WTC11 (cell line): ENCODE measurements around the gene TMEM221. TPM values are rescaled to one million over a fixed set of nuclear protein-coding genes. Genes with fewer than 3 reads are reported as not detected.
A peak's percentile ranks its signal among the peaks of the same experiment; 100 is the strongest.

Experiments used
- ATAC-seq: fragments of 200-7000 bp; cut with Tn5 transposase; 2 replicates; pipeline ENCODE4 v1.10.0; 2021; ENCODE audit warnings: mild to moderate bottlenecking, moderate library complexity
- Bru-seq: library from RNA; stranded (reverse); fragments of 400-500 nt; gene quantifications from one replicate; lab custom pipeline; 2021; lab: Mats Ljungman, UMichigan
- CTCF ChIA-PET: fragments of 300-600 bp; sonication (Branson Sonifier 250); formaldehyde crosslinking; loops from one replicate; lab custom pipeline; 2021; ENCODE audit warnings: antibody characterized with exemption; lab: Charles Lee
- POLR2A ChIA-PET: fragments of 350-600 bp; sonication (Branson Sonifier 250); formaldehyde crosslinking; loops from one replicate; lab custom pipeline; 2021; ENCODE audit warnings: antibody characterized with exemption; lab: Charles Lee
- DNase-seq: peaks from one replicate; pipeline ENCODE4 v3.0.0; 2021; ENCODE audit warnings: low spot score
- H3K27ac Mint-ChIP-seq: 2 replicates; pipeline ENCODE4 v1.8.0; 2021; ENCODE audit warnings: mixed read lengths
- H3K27me3 Mint-ChIP-seq: 2 replicates; pipeline ENCODE4 v1.8.0; 2021; ENCODE audit warnings: low read depth, mild to moderate bottlenecking, moderate library complexity, mixed read lengths
- H3K36me3 Mint-ChIP-seq: 2 replicates; pipeline ENCODE4 v1.8.0; 2021; ENCODE audit warnings: mixed read lengths
- H3K4me1 Mint-ChIP-seq: 2 replicates; pipeline ENCODE4 v1.8.0; 2022; ENCODE audit warnings: mixed read lengths
- H3K4me3 Mint-ChIP-seq: 2 replicates; pipeline ENCODE4 v1.8.0; 2021; ENCODE audit warnings: mild to moderate bottlenecking, moderate library complexity, mixed read lengths
- H3K9me3 Mint-ChIP-seq: 2 replicates; pipeline ENCODE4 v1.8.0; 2021; ENCODE audit warnings: mixed read lengths
- ATF1 ChIP-seq: sonication (generic); formaldehyde crosslinking; IDR thresholded peaks from 2 replicates; pipeline ENCODE4 v1.8.1; 2023; ENCODE audit warnings: mild to moderate bottlenecking, moderate library complexity, missing genetic modification reagents
- CREB1 ChIP-seq: sonication (generic); formaldehyde crosslinking; IDR thresholded peaks from 2 replicates; pipeline ENCODE4 v1.8.0; 2023; ENCODE audit warnings: mild to moderate bottlenecking, missing genetic modification reagents
- CTCF ChIP-seq: fragments of 200-600 bp; IDR thresholded peaks from 2 replicates; pipeline ENCODE4 v1.8.0; 2022; ENCODE audit warnings: antibody characterized with exemption
- E2F1 ChIP-seq: sonication (generic); formaldehyde crosslinking; IDR thresholded peaks from 2 replicates; pipeline ENCODE4 v1.8.0; 2022; ENCODE audit warnings: mild to moderate bottlenecking, missing genetic modification reagents
- E2F5 ChIP-seq: sonication (generic); formaldehyde crosslinking; IDR thresholded peaks from 2 replicates; pipeline ENCODE4 v1.8.1; 2022; ENCODE audit warnings: mild to moderate bottlenecking, moderate library complexity, missing genetic modification reagents
- ESRRA ChIP-seq: sonication (generic); formaldehyde crosslinking; IDR thresholded peaks from 2 replicates; pipeline ENCODE4 v1.8.1; 2022; ENCODE audit warnings: mild to moderate bottlenecking, missing genetic modification reagents, borderline replicate concordance
- HMGXB4 ChIP-seq: sonication (generic); formaldehyde crosslinking; IDR thresholded peaks from 2 replicates; pipeline ENCODE4 v1.8.1; 2023; ENCODE audit warnings: mild to moderate bottlenecking, moderate library complexity, missing genetic modification reagents
- JUN ChIP-seq: sonication (generic); formaldehyde crosslinking; IDR thresholded peaks from 2 replicates; pipeline ENCODE4 v1.8.0; 2023; ENCODE audit warnings: mild to moderate bottlenecking, missing genetic modification reagents
- MAX ChIP-seq: sonication (generic); formaldehyde crosslinking; IDR thresholded peaks from 2 replicates; pipeline ENCODE4 v1.8.0; 2022; ENCODE audit warnings: mild to moderate bottlenecking, missing genetic modification reagents
- MYBL2 ChIP-seq: sonication (generic); formaldehyde crosslinking; IDR thresholded peaks from 2 replicates; pipeline ENCODE4 v1.8.1; 2023; ENCODE audit warnings: mild to moderate bottlenecking, moderate library complexity, missing genetic modification reagents
- NR2C2 ChIP-seq: sonication (generic); formaldehyde crosslinking; IDR thresholded peaks from 2 replicates; pipeline ENCODE4 v1.8.0; 2022; ENCODE audit warnings: mild to moderate bottlenecking, missing genetic modification reagents
- NR3C1 ChIP-seq: sonication (generic); formaldehyde crosslinking; conservative IDR thresholded peaks from 2 replicates; pipeline ENCODE4 v1.8.1; 2023; ENCODE audit warnings: low read depth, mild to moderate bottlenecking, missing genetic modification reagents
- PRDM15 ChIP-seq: sonication (generic); formaldehyde crosslinking; IDR thresholded peaks from 2 replicates; pipeline ENCODE4 v1.8.0; 2022; ENCODE audit warnings: missing genetic modification reagents
- SOX15 ChIP-seq: fragments of 250-450 bp; sonication (Bioruptor Pico); IDR thresholded peaks from 2 replicates; pipeline ENCODE4 v1.9.0; 2021; ENCODE audit warnings: mild to moderate bottlenecking
- STAT6 ChIP-seq: sonication (generic); formaldehyde crosslinking; conservative IDR thresholded peaks from 2 replicates; pipeline ENCODE4 v1.8.1; 2023; ENCODE audit warnings: mild to moderate bottlenecking, low read depth, missing genetic modification reagents, moderate library complexity
- ZMAT4 ChIP-seq: fragments of 250-450 bp; sonication (Bioruptor Pico); IDR thresholded peaks from 2 replicates; pipeline ENCODE4 v1.9.0; 2021; ENCODE audit warnings: mild to moderate bottlenecking
- ZNF138 ChIP-seq: sonication (generic); formaldehyde crosslinking; conservative IDR thresholded peaks from 2 replicates; pipeline ENCODE4 v1.8.1; 2022; ENCODE audit warnings: mild to moderate bottlenecking, moderate library complexity, missing genetic modification reagents
- ZNF219 ChIP-seq: sonication (generic); formaldehyde crosslinking; IDR thresholded peaks from 2 replicates; pipeline ENCODE4 v1.8.0; 2023; ENCODE audit warnings: missing genetic modification reagents, mild to moderate bottlenecking, borderline replicate concordance
- ZNF396 ChIP-seq: fragments of 250-450 bp; sonication (Bioruptor Pico); IDR thresholded peaks from 2 replicates; pipeline ENCODE4 v1.8.0; 2021; ENCODE audit warnings: mild to moderate bottlenecking, moderate library complexity, borderline replicate concordance
- ZNF512 ChIP-seq: sonication (generic); formaldehyde crosslinking; IDR thresholded peaks from 2 replicates; pipeline ENCODE4 v1.8.1; 2022; ENCODE audit warnings: missing genetic modification reagents, borderline replicate concordance
- ZNF671 ChIP-seq: fragments of 250-450 bp; sonication (Bioruptor Pico); IDR thresholded peaks from 2 replicates; pipeline ENCODE4 v1.8.0; 2021; ENCODE audit warnings: mild to moderate bottlenecking
- long read RNA-seq, 3 experiments: library from RNA in 1 of 3; library from capped mRNA in 1 of 3; library from polyadenylated mRNA in 1 of 3; unstranded in 2 of 3; stranded (forward) in 1 of 3; transcript quantifications; one replicate each; pipeline ENCODE4 v2.0.0, GENCODE V29; 2021
- total RNA-seq: library from RNA; stranded (reverse); gene quantifications from 3 replicates; pipeline ENCODE4 v1.2.3, GENCODE V29; 2021

TMEM221 gene
- total RNA-seq (1.2 to 2.9 TPM (median 2.3 TPM) in 3 replicates), Bru-seq, nascent RNA (not detected)
- long read RNA-seq, experiment 1, partial matches to known transcripts = 1 of 10 reads
- long read RNA-seq, experiment 1, other reads (novel, unspliced or antisense) = 4 of 10 reads
- long read RNA-seq, experiment 2, partial matches to known transcripts = 0 of 3 reads
- long read RNA-seq, experiment 2, other reads (novel, unspliced or antisense) = 3 of 3 reads
- long read RNA-seq, experiment 3 = 0 reads

- ChIA-PET POLR2A (no interaction called here), CTCF (interaction anchor here (0.6 to 2.2 kb wide), 19 partner anchors 10 to 543 kb away, joined by 3 to 14 read pairs (median 5); partner anchors contain the start of genes MVB12A and SLC27A1)
- Mint-ChIP-seq H3K27me3 (peaks cover 22% of the 10 kb centered on the region), H3K4me1 (peaks cover 3% of the 10 kb centered on the region), H3K36me3 (no peaks in the 10 kb centered on the region), H3K27ac (no peak within 1 kb of the TSS), H3K9me3 (peaks cover 6% of the 10 kb centered on the region), H3K4me3 (peak within 1 kb of the TSS; percentile 70)
- peak; percentile 75 for ATAC-seq
- peak; percentile 78 for DNase-seq
- TF ChIP-seq ZNF512 (CRISPR knock-in tag) (no peak), JUN (CRISPR knock-in tag) (no peak), PRDM15 (CRISPR knock-in tag) (no peak), NR3C1 (CRISPR knock-in tag) (no peak), MYBL2 (no peak), ZNF219 (no peak), E2F1 (CRISPR knock-in tag) (no peak), ESRRA (CRISPR knock-in tag) (no peak), NR2C2 (CRISPR knock-in tag) (peak; percentile 71; the same call in 1 of the 2 replicates), E2F5 (CRISPR knock-in tag) (no peak), ZMAT4 (CRISPR knock-in tag) (no peak), ZNF396 (CRISPR knock-in tag) (no peak), ZNF138 (CRISPR knock-in tag) (no peak), STAT6 (CRISPR knock-in tag) (no peak), CREB1 (CRISPR knock-in tag) (no peak), ZNF671 (CRISPR knock-in tag) (no peak), SOX15 (CRISPR knock-in tag) (no peak), CTCF (peak; percentile 40; the same call in 1 of the 2 replicates), HMGXB4 (CRISPR knock-in tag) (no peak), MAX (0 out of 2 replicates have a peak, but pooled peaks have one; percentile 31), ATF1 (no peak)
Observed at GRCh38 chr19:17448131-17448967, at the start of gene TMEM221. Gene TMEM221 (minus strand): TSS chr19:17448668. CDS start chr19:17448462, 206 bp downstream.
